HG02938 (cell line): ENCODE data around the gene LSM3.

Experiments used
- ATAC-seq: cut with Tn5 transposase; IDR thresholded peaks from one replicate; pipeline ENCODE4 v1.9.1; 2021; ENCODE audit warnings: mild to moderate bottlenecking, moderate library complexity; ENCODE audit not compliant: unreplicated experiment

LSM3 gene

GRCh38 chr3:14194865-14195264, 16.2 kb downstream of the LSM3 start:
- no peak for ATAC-seq

- ATAC-seq = no peak
Observed at GRCh38 chr3:14199641-14200040, 21.0 kb downstream of the LSM3 start.

- ATAC-seq = no peak
Observed at GRCh38 chr3:14200276-14200675, 21.7 kb downstream of the LSM3 start.

GRCh38 chr3:14200841-14201240, 22.2 kb downstream of the LSM3 start:
- ATAC-seq = no peak

GRCh38 chr3:14201940-14202684, 23.5 kb downstream of the LSM3 start:
- no peak for ATAC-seq

GRCh38 chr3:14202874-14203520, 24.4 kb downstream of the LSM3 start:
- no peak for ATAC-seq

GRCh38 chr3:14203521-14204079, 25.0 kb downstream of the LSM3 start:
- ATAC-seq = no peak

GRCh38 chr3:14204515-14205284, 26.1 kb downstream of the LSM3 start:
- no peak for ATAC-seq

- no peak for ATAC-seq
Observed at GRCh38 chr3:14206548-14207177, 28.0 kb downstream of the LSM3 start.

GRCh38 chr3:14208168-14208567, 29.6 kb downstream of the LSM3 start:
- no peak for ATAC-seq

GRCh38 chr3:14208977-14209394, 30.4 kb downstream of the LSM3 start:
- no peak for ATAC-seq

GRCh38 chr3:14209581-14210289, 31.1 kb downstream of the LSM3 start:
- no peak for ATAC-seq

- no peak for ATAC-seq
Observed at GRCh38 chr3:14210290-14210688, 31.7 kb downstream of the LSM3 start.

- ATAC-seq = no peak
Observed at GRCh38 chr3:14210843-14211594, 32.4 kb downstream of the LSM3 start.

GRCh38 chr3:14211621-14212020, 33.0 kb downstream of the LSM3 start:
- ATAC-seq = no peak

GRCh38 chr3:14212032-14212431, 33.4 kb downstream of the LSM3 start:
- no peak for ATAC-seq

GRCh38 chr3:14213066-14213774, 34.6 kb downstream of the LSM3 start:
- no peak for ATAC-seq

GRCh38 chr3:14214764-14215163, 36.1 kb downstream of the LSM3 start:
- no peak for ATAC-seq
